ENCODE data around the gene PRKAR2B. TPM values are rescaled to one million over a fixed set of nuclear protein-coding genes. Genes with fewer than 3 reads are reported as not detected.

Gene PRKAR2B
- total RNA-seq, 1 donor from 2014 or later, result 0.14 TPM

DNA sequence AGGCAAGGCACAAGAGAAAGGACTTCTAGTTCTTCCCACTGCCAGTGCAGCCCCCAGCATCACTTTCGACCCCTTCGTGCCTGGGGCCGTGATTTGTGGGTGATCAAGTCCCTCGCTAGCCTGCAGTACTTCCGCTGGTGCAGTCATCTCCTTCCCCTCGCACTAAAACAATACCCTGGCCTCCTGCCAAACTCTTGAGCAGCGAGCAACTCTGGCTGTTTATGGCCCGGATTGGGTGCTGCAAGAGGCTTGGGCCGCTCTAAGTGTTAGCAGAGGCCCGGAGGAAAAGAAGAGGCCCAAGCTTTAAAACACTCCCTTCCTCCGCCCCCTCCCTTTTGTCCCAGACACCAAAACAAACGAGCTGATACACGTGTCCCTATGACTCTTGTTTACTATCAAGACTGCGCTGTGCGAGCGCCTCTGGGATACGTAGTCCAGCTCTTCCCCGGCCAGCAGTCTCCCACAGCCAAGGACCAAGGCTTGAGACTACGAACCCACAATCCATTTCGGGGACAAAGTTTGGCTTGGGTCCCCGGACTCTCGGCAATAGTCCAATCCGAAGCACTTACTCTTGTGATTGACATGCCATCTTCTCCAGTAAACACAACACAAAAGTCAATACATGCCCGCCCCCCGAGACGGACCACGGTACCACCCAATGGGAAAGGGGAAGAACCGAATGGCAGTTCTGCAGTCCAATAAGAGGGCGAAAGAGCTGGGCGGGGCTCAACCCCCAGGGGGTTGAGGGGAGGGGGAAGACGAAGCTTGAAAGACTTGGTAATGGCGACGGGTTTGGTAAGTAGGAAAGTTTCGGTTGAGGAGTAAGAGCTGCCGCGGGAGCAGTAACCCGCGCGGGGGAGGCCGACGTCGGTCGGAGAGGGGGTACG, 124.0 kb downstream of the PRKAR2B start, which contains the start of gene HBP1:
Gene HBP1, plus strand, starts transcription at position 771 of the 887 bp plus-strand sequence. CDS start 10,891 bp downstream, outside the sequence.
- peak within 1 kb of the TSS; percentile 89 for H3K4me3 Mint-ChIP-seq (ENCODE audit: low read depth)
- intact Hi-C loops (cut with micrococcal nuclease), result loop anchor here (1.0 to 10.0 kb wide), 12 partner anchors 302 to 1646 kb away; partner anchors contain the start of genes BCAP29, CBLL1, CCDC71L and NAMPT
- peaks cover 9% of the 10 kb centered on the region for H3K36me3 Mint-ChIP-seq (ENCODE audit: low read depth)
- peaks cover 36% of the 10 kb centered on the region for H3K4me1 Mint-ChIP-seq (ENCODE audit: low read depth)
- peak; percentile 98 for DNase-seq (ENCODE audit: low spot score)
- peaks cover 15% of the 10 kb centered on the region for H3K27me3 Mint-ChIP-seq (ENCODE audit: low read depth)
- no peaks in the 10 kb centered on the region for H3K9me3 Mint-ChIP-seq
- H3K27ac Mint-ChIP-seq, result peak within 1 kb of the TSS; percentile 96

DNA sequence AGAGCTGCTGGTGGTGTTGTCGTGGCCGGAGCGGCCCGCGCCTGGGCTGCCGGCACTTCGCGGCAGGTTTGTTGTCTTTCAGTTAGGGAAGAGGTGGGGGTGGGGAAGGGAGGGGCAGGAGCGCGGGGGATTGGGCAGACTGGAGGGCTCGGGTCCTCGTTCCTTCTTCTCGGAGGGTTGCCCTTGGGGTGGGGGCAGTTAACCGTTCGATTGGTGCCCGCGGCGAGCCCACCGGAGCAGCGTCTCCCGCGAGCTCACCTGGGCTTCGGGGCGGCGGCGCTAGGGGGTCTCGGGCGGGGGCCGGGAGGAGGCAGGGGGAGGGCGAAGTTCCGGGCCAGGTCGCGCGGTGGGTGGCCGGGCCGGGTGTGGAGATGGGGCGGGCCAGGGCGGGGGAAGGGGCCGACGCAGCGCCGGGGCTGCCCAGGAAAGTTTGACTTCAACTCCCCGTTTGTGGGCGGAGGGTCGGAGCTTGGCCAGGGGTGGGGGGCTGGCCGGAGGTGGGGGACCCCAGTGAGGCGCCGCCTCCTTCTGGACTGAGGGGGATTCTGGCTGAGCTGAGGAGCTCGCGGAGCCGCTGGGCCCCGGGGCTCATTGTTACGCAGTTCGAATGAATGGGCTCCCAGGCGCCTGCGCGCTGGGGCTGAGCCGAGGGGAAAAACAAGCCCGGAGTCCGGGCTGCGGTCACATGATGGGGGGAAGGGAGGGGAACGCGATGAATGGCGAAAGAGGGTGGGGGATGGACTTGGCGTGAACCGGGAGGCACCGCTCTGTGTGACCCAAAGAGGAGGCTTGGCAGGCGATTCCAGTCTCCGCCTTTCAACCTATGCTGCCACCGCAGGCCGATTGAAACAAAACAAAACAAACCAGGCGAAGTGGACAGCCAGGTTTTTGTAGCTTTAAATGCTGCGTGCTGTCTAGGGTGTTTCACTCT, 124.9 kb downstream of the PRKAR2B start:
- Mint-ChIP-seq H3K4me3 (ENCODE audit: low read depth) (peak overlapping the region; percentile 89), H3K36me3 (ENCODE audit: low read depth) (peaks cover 13% of the 10 kb centered on the region), H3K27ac (peak overlapping the region; percentile 96), H3K4me1 (ENCODE audit: low read depth) (peaks cover 45% of the 10 kb centered on the region), H3K27me3 (ENCODE audit: low read depth) (peaks cover 13% of the 10 kb centered on the region), H3K9me3 (no peaks in the 10 kb centered on the region)
- peak; percentile 84 for DNase-seq (ENCODE audit: low spot score)
- intact Hi-C loops (cut with micrococcal nuclease), result loop anchor here (1.0 to 10.0 kb wide), 10 partner anchors 11 to 1647 kb away; partner anchors contain the start of genes BCAP29, CCDC71L, NAMPT and PNPLA8

DNA sequence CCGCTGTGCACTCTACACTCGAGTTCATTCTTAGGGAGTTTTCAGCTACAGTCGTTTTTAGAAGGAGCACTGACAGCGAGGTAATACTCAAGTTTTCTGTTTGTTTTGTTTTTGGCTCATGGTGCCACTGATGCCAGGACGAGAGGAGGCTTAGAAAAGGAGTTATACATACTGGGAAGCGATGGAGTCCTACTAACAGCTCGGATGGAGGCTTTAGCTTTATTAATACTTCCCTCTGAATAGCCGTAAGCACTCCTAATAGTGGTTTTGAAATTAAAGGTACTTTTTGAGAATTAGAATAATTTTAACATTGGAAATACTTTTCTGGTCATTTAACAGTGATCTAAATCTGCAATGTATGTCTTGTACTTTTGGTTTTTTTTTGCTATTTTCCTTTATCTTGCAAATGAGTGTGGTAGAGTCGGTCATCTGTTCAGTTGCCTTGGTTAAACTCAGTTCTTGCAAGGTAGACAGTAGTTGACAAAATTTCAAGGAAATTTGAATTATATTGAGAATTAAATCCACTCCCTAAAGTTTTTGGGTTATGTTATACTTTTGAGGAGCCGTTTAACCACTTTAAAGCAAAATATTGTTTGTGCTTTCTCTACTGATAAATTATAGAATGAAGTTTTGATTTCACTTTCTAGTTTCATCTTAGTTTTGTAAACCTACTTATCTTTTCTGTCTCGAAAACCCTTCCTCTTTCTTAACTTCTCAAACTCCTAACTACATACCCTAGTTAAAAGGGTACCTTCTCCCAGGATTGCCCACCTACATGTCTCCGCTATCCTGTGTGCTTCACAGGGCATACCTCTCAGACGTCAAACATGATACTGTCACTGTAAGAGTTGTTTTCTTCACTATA, 125.8 kb downstream of the PRKAR2B start:
- peak overlapping the region; percentile 89 for H3K4me3 Mint-ChIP-seq (ENCODE audit: low read depth)
- peaks cover 50% of the 10 kb centered on the region for H3K4me1 Mint-ChIP-seq (ENCODE audit: low read depth)
- H3K27me3 Mint-ChIP-seq (ENCODE audit: low read depth), result peaks cover 9% of the 10 kb centered on the region
- H3K27ac Mint-ChIP-seq, result peak overlapping the region; percentile 96
- DNase-seq (ENCODE audit: low spot score), result no peak
- intact Hi-C loops (cut with micrococcal nuclease), result loop anchor here (1.0 kb wide), 1 partner anchor 10 kb away; no protein-coding TSS in a partner anchor
- H3K9me3 Mint-ChIP-seq, result no peaks in the 10 kb centered on the region
- peaks cover 15% of the 10 kb centered on the region for H3K36me3 Mint-ChIP-seq (ENCODE audit: low read depth)

DNA sequence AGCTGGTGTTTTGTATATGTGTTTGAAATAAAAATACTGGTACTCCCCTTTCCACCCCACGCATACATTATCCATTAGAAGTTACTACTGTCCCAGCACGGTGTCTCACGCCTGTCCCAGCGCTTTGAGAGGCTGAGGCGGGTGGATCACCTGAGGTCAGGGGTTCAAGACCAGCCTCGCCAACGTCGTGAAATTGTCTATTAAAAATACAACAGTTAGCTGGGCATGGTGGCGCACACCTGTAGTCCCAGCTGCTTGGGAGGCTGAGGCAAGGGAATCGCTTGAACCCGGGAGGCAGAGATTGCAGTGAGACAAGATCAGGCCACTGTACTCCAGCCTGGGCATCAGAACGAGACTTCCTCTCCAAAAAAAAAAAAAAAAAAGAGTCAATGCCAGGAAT, 127.0 kb downstream of the PRKAR2B start:
- Mint-ChIP-seq H3K27me3 (ENCODE audit: low read depth) (no peaks in the 10 kb centered on the region), H3K4me3 (ENCODE audit: low read depth) (no peak overlapping the region), H3K27ac (peak overlapping the region; percentile 28), H3K9me3 (no peaks in the 10 kb centered on the region), H3K36me3 (ENCODE audit: low read depth) (peaks cover 15% of the 10 kb centered on the region), H3K4me1 (ENCODE audit: low read depth) (peaks cover 46% of the 10 kb centered on the region)
- DNase-seq (ENCODE audit: low spot score), result no peak
- intact Hi-C loops (cut with micrococcal nuclease), result no loop called here

DNA sequence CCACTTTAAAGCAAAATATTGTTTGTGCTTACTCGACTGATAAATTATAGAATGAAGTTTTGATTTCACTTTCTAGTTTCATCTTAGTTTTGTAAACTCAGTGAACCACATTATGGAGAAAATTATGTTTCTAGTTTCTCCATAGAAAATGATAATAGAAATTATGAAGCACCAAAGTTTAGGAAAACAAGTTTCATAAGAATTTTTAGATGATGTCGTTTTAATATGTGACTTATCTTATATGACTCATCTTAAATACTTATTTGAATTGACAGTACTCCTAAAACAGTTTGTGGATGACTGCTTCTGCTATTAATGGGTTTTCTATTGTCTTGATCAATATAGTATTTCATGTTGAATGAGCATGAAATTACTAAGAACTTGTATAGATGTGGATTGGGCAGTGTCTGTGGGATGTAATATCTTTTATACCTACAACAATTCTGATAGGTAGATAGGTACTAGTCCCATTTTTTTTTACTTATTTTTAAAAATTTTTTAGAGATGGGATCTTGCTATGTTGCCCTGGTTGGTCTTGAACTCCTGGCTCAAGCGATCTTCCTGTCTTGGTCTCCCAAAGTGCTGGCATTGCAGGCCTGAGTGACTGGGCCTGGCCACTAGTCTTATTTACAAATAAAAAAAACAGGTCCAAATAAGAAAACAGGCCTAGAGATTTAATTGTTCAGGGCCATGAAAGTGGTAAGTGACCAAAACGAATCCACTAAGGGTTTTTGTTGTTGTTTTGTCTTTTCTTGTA, 127.9 kb downstream of the PRKAR2B start:
- Mint-ChIP-seq H3K4me1 (ENCODE audit: low read depth) (peaks cover 45% of the 10 kb centered on the region), H3K27ac (peak overlapping the region; percentile 46), H3K9me3 (no peaks in the 10 kb centered on the region), H3K36me3 (ENCODE audit: low read depth) (peaks cover 20% of the 10 kb centered on the region), H3K4me3 (ENCODE audit: low read depth) (no peak overlapping the region), H3K27me3 (ENCODE audit: low read depth) (no peaks in the 10 kb centered on the region)
- no peak for DNase-seq (ENCODE audit: low spot score)
- intact Hi-C loops (cut with micrococcal nuclease), result no loop called here

DNA sequence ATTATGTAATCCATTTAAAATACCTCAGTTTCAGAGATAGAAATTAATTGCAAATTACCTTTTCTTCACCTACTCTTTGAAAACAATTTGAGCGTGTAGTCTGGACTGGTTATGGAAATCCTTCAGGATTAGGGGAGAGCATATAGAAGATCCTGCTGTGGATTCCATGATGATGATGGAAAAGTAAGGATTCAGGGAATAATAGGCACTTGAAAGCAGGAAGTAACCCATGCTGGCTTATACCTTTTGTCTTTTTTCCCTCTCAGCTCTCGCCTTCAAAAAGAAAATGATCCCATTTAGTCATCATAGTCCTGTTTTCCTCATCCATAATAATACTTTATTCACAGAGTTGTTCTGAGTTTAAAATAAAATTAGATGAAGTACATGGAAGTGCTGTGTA, 128.7 kb downstream of the PRKAR2B start:
- Mint-ChIP-seq H3K9me3 (no peaks in the 10 kb centered on the region), H3K36me3 (ENCODE audit: low read depth) (peaks cover 20% of the 10 kb centered on the region), H3K27me3 (ENCODE audit: low read depth) (no peaks in the 10 kb centered on the region), H3K4me3 (ENCODE audit: low read depth) (no peak overlapping the region), H3K27ac (peak overlapping the region; percentile 81), H3K4me1 (ENCODE audit: low read depth) (peaks cover 39% of the 10 kb centered on the region)
- no peak for DNase-seq (ENCODE audit: low spot score)
- intact Hi-C loops (cut with micrococcal nuclease), result no loop called here

DNA sequence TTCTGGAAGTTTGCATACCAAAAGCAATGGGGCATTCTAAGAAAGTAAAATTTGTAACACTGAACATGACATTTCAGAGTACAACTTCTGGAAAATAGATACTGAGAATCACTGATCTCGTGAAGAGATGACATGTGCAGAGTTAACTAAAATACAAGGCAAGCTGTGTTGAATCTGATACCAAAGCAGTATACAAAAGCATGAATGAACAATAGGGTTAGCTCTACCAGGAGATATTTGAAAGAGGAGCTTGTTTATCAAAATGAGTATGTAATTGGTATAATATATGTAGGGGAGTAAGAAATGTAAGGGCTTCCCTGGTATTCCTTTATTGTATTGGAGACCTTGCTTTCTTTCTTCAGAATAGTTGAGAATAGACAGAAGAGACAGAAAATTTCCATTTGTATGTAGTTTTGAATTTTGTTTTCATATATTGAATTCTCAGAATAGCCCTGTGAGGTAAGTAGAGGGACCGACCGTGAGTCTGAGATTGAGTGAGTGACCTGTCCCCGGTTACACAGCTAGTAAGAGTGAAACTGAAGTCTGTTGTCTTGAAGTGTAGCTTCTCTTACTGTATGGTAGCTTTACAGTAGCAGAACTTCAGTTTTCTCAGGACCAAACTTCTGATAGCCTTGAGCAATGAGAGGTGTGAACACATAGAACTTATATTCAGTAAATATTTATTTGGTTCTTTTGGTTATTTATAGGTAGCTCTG, 129.3 kb downstream of the PRKAR2B start:
- Mint-ChIP-seq H3K27me3 (ENCODE audit: low read depth) (no peaks in the 10 kb centered on the region), H3K4me3 (ENCODE audit: low read depth) (no peak overlapping the region), H3K36me3 (ENCODE audit: low read depth) (peaks cover 20% of the 10 kb centered on the region), H3K4me1 (ENCODE audit: low read depth) (peaks cover 35% of the 10 kb centered on the region), H3K9me3 (no peaks in the 10 kb centered on the region), H3K27ac (peak overlapping the region; percentile 81)
- no peak for DNase-seq (ENCODE audit: low spot score)
- intact Hi-C loops (cut with micrococcal nuclease), result loop anchor here (1.0 kb wide), 1 partner anchor 386 kb away; no protein-coding TSS in a partner anchor

DNA sequence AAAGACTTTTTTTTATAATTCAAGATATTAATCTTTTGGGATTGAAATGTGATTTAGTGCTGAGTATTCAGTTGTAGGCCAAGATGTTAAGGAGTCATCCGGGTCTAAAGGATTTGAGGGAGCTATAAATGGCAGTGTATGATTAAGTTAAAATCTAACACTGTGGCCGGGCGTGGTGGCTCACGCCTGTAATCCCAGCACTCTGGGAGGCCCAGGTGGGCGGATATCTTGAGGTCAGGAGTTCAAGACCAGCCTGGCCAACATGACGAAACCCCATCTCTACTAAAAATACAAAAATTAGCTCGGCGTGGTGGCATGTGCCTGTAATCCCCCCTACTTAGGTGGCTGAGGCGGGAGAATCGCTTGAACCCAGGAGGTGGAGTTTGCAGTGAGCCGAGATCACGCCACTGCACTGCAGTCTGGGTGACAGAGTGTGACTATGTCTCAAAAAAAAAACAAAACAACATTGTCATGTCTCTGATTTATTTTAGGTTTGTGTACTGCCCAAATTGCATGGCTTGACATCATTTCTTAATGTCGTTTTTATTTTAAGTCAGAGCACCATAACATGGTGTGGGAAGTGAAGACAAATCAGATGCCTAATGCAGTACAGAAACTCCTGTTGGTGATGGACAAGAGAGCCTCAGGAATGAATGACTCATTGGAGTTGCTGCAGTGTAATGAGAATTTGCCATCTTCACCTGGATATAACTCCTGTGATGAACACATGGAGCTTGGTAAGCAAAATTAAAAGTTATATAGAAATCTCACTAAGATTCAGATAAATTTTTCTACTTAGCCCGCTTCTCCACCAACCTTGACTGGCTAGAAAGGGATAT, 135.0 kb downstream of the PRKAR2B start:
- H3K36me3 Mint-ChIP-seq (ENCODE audit: low read depth), result peaks cover 31% of the 10 kb centered on the region
- intact Hi-C loops (cut with micrococcal nuclease), result loop anchor here (1.0 kb wide), 1 partner anchor 9 kb away; no protein-coding TSS in a partner anchor
- H3K9me3 Mint-ChIP-seq, result no peaks in the 10 kb centered on the region
- no peak overlapping the region for H3K4me3 Mint-ChIP-seq (ENCODE audit: low read depth)
- no peaks in the 10 kb centered on the region for H3K27me3 Mint-ChIP-seq (ENCODE audit: low read depth)
- H3K27ac Mint-ChIP-seq, result no peak overlapping the region
- no peak for DNase-seq (ENCODE audit: low spot score)
- H3K4me1 Mint-ChIP-seq (ENCODE audit: low read depth), result peaks cover 21% of the 10 kb centered on the region

DNA sequence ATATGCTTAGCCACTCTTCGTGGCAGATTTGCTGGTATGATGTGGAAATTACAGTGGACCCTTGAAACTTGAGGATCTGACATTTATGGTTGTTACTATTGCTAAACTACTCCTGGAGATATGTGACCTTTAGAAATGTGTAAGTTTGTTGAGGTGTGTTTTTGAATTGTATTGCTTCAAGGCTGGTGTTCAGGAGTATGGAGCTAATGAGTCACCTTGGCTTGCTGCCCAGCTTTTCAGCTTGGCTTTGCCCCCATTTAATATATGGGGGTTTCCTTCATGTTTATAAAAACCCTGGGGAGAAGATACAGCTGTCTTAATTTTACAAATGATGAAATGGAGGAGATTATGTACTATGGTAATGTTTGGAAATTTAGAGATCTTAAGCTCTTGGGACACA, 135.9 kb downstream of the PRKAR2B start:
- Mint-ChIP-seq H3K27ac (peak overlapping the region; percentile 80), H3K4me3 (ENCODE audit: low read depth) (no peak overlapping the region), H3K27me3 (ENCODE audit: low read depth) (no peaks in the 10 kb centered on the region), H3K36me3 (ENCODE audit: low read depth) (peaks cover 38% of the 10 kb centered on the region), H3K4me1 (ENCODE audit: low read depth) (peaks cover 18% of the 10 kb centered on the region), H3K9me3 (no peaks in the 10 kb centered on the region)
- no peak for DNase-seq (ENCODE audit: low spot score)
- intact Hi-C loops (cut with micrococcal nuclease), result loop anchor here (1.0 kb wide), 1 partner anchor 10 kb away; no protein-coding TSS in a partner anchor

DNA sequence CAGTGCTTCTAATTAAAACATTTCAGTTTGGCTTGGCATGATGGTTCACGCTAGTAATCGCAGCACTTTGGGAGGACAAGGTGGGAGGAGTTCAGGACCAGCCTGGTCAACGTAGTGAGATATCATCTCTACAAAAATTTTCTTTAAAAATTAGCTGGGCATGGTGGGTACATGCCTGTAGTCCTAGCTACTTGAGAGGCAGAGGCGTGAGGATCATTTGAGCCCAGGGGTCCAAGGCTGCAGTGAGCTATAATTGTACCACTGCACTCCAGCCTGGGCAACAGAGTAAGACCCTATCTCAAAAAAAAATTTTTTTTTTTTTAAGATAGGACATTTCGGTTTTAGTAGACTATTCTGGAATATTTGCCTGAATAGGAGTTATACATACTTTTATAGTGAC, 136.7 kb downstream of the PRKAR2B start:
- H3K36me3 Mint-ChIP-seq (ENCODE audit: low read depth), result peaks cover 44% of the 10 kb centered on the region
- intact Hi-C loops (cut with micrococcal nuclease), result no loop called here
- no peaks in the 10 kb centered on the region for H3K9me3 Mint-ChIP-seq
- no peaks in the 10 kb centered on the region for H3K27me3 Mint-ChIP-seq (ENCODE audit: low read depth)
- no peak overlapping the region for H3K4me3 Mint-ChIP-seq (ENCODE audit: low read depth)
- peak overlapping the region; percentile 80 for H3K27ac Mint-ChIP-seq
- no peak for DNase-seq (ENCODE audit: low spot score)
- H3K4me1 Mint-ChIP-seq (ENCODE audit: low read depth), result peaks cover 18% of the 10 kb centered on the region

Data from activated T-helper 2 cell treated with anti-CD3 and anti-CD28 coated beads, Interferon-gamma antibody, Interleukin-2, Interleukin-4, amounts not matched to agents 10 μg/mL and 5 μg/mL and 100 μg/mL, durations not matched to agents 14 hours and 24 hours and 36 hours (primary cell).